GM21723 (cell line): ENCODE measurements around the gene ZNF385B.
"Not testable (repeated sequence)": the region's sequence is repeated elsewhere in the genome, so short reads cannot be mapped to it uniquely, and the experiment has no call there.

ENCODE experiments used
- ATAC-seq: cut with Tn5 transposase; IDR thresholded peaks from one replicate; pipeline ENCODE4 v1.9.1; 2021; ENCODE audit warnings: mild to moderate bottlenecking, moderate library complexity; ENCODE audit not compliant: unreplicated experiment

ZNF385B gene

GRCh38 chr2:179861416-179862067 is at the start of gene ZNF385B:
Gene ZNF385B, minus strand, starts transcription at chr2:179861612.
- ATAC-seq: peak; percentile 34

- ATAC-seq: no peak
Measured at GRCh38 chr2:179910735-179911113, 49.3 kb upstream of the ZNF385B start.

- no peak for ATAC-seq
Measured at GRCh38 chr2:179909845-179910734, 48.7 kb upstream of the ZNF385B start.

- ATAC-seq: no peak
Measured at GRCh38 chr2:179900655-179901054, 39.2 kb upstream of the ZNF385B start.

GRCh38 chr2:179899666-179900065 is 38.3 kb upstream of the ZNF385B start:
- ATAC-seq: no peak

GRCh38 chr2:179898873-179899272 is 37.5 kb upstream of the ZNF385B start:
- peak; percentile 86 for ATAC-seq

GRCh38 chr2:179893616-179894015 is 32.2 kb upstream of the ZNF385B start:
- no peak for ATAC-seq

GRCh38 chr2:179891237-179891636 is 29.8 kb upstream of the ZNF385B start:
- ATAC-seq: no peak

GRCh38 chr2:179890666-179891065 is 29.3 kb upstream of the ZNF385B start:
- no peak for ATAC-seq

- not testable (repeated sequence) for ATAC-seq
Measured at GRCh38 chr2:179888642-179889041, 27.2 kb upstream of the ZNF385B start.

- ATAC-seq: no peak
Measured at GRCh38 chr2:179884193-179884592, 22.8 kb upstream of the ZNF385B start.

- ATAC-seq: no peak
Measured at GRCh38 chr2:179882851-179883806, 21.7 kb upstream of the ZNF385B start.

GRCh38 chr2:179877601-179878364 is 16.4 kb upstream of the ZNF385B start:
- no peak for ATAC-seq

- no peak for ATAC-seq
Measured at GRCh38 chr2:179876266-179876665, 14.9 kb upstream of the ZNF385B start.

- ATAC-seq: no peak
Measured at GRCh38 chr2:179875864-179876263, 14.5 kb upstream of the ZNF385B start.

- no peak for ATAC-seq
Measured at GRCh38 chr2:179862898-179863458, 1.6 kb upstream of the ZNF385B start.

GRCh38 chr2:179861027-179861415 is 391 bp downstream of the ZNF385B start:
- peak; percentile 45 for ATAC-seq

- no peak for ATAC-seq
Measured at GRCh38 chr2:179860255-179861026, 971 bp downstream of the ZNF385B start.

- no peak for ATAC-seq
Measured at GRCh38 chr2:179859523-179859922, 1.9 kb downstream of the ZNF385B start.
